HG03460 (cell line): ENCODE results near the gene HABP4.
A peak's percentile ranks its signal among the peaks of the same experiment; 100 is the strongest.

Experiments used
- ATAC-seq: cut with Tn5 transposase; IDR thresholded peaks from one replicate; pipeline ENCODE4 v1.9.1; 2021; ENCODE audit not compliant: unreplicated experiment

HABP4 gene

GRCh38 chr9:96435345-96435744 lies 14.6 kb upstream of the HABP4 start:
- ATAC-seq, result no peak

GRCh38 chr9:96436063-96436455 lies 13.9 kb upstream of the HABP4 start:
- ATAC-seq, result no peak

DNA sequence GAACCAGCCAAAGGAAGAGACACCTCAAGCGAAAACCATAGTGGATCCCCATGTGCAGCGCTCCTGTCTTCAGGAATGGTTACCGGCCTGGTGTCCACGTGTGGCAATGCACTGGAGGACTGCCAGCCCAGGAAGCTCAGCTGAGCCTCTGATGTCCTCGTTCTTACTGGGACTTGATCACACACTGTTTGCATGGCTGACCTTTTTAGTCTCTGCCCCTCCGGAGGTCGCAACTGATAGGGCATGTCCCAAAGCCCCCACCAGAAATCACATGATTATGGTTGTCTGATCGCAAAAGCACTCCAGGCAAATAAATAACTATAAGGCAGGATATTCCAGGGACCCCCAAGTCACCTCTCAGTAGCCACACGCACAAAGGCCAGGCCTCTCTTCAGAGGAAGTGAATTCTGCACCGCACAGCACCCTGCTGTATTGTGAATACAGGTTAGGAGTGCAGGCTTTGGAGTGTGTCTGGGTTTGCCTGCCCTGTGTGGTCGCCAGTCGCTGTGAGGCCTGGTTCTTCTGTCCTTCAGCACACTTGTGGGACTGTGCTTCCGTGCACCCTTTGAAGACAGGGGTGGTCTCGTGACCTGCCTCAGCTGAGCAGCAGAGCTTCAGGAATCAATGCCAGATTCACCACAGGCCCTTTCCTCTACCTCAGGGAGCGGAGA lies 13.4 kb upstream of the HABP4 start:
- no peak for ATAC-seq

GRCh38 chr9:96437454-96437853 lies 12.5 kb upstream of the HABP4 start:
- ATAC-seq, result no peak

DNA sequence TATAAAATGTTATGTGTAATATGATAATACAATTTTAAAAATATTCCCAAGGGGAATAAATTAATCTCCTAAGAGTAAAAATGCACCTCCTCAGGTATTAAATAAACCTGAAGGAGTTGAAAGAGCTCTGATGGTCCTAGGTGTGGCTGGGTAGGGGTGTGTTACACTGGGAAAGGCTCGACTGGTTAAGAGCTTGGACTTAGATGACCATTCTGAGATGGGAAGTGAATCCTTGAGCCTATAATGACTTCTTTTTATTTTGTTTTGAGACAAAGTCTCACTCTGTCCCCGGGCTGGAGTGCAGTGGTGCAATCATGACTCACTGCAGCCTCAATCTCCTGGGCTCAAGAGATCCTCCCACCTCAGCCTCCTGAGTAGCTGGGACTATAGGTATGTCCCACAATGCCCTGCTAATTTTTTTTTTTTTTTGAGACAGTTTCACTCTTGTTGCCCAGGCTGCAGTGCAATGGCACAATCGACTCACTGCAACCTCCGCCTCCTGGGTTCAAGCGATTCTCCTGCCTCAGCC lies 9.2 kb upstream of the HABP4 start:
- no peak for ATAC-seq

DNA sequence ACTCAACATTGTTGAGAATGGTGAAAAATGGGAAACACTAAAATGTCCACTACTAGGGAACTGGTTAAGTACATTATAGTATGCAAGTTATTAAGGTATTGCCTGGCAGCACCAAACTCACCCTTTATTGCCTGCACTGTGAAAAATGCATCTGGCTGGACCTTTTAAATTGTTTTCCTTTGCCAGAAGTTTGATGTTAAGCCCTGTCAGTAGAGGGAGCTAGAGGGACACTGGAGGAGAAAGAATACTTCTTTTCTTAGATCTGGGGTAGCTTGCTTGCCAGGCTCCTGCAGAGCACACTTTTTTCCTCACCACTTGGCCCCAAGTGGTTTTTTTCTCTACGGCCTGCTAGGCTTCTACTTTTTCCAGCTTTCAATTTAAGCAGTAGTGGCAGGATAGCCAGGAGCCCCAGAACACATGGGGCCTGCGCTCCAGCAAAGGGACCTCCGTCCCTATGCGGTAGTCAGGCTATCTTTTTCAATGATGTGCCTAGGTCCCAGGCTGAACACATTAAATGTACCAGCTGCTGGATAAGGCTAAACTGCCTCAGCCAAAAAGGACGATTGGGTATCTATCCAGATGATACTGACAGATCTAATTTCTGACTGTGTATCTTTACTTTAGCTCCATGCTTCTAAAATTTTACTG lies 8.0 kb upstream of the HABP4 start:
- ATAC-seq, result no peak

- no peak for ATAC-seq
Observed at GRCh38 chr9:96442491-96442890, 7.5 kb upstream of the HABP4 start.

- ATAC-seq, result no peak
Observed at GRCh38 chr9:96447406-96447805, 2.6 kb upstream of the HABP4 start.

DNA sequence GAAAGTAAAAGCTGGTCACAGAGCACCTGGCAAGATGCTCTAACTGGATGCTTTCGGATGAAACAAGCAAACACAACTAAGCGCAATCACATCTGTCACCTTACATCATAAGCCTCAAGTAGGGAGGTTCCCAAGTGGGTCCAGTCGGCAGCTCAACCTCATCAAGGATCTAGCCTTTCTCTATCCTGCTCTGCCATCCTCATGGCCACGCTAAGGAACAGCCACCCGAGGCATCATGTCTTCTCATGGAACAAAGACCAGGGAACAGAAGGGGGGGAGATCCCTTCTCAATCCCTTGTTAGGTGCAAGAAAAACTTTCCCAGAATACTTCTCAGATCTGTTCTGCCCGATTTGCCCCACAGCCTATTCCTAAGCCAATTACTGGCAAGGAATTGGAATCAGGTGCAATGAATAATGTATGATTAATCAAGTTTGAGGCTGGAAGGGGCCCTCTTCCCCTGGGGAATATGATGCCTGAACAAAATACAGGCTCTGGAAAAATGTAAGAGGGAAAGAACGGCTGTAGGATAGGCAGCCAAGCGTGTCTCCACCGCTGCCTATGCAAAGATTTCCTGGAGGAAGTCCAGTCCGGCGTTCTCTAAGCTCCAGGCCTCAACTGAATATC lies 1.3 kb upstream of the HABP4 start:
- ATAC-seq, result no peak

DNA sequence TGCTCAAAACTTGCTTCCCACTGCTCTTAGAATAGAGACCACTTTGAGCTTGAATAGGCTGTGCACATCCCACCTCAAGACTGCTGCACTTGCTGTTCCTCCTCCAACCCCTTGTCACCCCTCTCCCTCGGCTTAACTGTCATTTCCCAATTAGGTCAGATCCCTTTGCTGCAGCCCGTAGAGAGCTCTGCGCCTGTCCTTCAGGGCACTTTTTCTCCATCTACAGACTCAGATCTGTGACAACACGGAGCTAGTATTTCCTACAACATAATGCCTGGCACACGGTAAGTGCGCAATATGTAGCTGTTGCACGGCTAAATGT lies 485 bp upstream of the HABP4 start:
- ATAC-seq, result peak; percentile 12

DNA sequence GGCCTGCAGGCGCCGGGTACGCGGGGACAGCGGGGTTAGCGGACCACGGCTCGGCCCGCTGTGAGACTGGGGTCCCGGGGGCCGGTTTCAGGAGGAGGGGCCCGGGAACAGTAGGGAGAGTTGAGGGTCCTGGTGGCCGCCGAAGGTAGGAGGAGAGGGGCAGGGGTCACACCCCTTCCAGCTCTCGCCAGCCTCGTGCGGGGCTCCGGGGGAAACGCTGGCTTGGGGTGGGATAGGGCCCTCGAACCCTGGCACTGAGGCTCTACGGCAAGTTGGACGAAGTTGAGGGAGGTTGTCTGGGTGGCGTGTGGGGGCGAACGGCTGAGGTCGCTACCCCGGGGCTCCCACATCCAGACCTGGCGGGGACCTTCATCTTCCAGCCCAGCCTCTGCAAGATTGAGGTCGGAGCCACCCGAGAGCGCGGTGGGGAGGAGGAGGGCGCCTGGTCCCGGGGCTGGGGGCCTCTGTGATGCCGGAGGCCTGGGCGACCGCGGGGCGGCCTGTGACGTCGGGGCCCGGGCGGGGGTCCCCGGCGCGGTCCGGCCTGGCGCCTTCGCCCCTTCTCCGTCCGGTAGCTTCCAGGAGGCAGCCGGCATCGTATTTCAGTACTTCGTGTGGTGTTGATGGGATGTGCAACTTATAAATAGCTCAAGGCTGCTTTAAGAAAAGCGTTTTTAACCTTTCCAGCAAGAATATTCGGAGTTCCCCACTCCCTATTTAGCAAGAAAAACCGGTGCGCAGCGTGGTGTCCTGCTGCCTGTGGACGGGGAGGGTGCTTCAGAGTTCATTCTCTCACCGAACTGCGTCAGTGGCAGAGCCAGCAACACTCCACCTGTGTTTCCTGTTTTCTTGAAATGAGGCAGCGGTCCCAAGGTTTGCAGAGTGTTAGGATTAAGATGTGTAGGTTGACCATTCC lies 902 bp downstream of the HABP4 start:
- ATAC-seq, result peak; percentile 18

DNA sequence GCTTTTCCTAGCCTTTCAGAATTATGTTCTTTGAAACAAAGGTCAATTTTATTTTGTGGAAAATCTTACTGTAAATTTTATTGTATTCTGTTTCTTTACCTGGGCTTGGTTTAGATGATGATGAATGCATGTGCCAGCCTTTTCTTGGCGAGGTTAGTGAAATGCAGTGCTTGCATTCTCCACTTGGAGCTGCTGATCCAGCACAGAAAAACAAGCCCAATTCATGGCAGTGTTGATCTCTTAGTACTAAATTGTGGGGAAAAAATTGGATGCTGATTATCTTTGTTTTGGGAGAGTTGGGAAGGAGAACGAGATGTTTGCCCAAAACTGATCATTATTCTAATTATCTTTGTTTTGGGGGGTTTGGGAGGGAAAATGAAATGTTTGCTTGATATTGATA lies 3.7 kb downstream of the HABP4 start:
- no peak for ATAC-seq

DNA sequence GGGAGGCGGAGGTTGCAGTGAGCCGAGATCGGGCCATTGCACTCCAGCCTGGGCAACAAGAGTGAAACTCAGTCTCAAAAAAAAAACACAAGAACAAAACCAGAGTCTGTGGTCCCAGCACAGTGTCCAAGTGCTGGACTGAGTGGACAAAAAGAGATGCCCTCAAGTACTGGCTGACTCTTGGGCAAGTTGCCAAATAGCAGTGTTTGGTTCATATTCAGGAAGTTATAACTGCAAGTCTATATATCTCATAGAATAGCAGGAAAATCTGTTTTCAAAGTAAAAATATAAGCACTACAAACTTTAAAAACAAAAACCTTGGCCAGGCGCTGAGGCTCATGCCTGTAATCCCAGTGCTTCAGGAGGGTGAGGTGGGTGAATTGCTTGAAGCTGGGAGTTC lies 7.3 kb downstream of the HABP4 start:
- ATAC-seq, result no peak

DNA sequence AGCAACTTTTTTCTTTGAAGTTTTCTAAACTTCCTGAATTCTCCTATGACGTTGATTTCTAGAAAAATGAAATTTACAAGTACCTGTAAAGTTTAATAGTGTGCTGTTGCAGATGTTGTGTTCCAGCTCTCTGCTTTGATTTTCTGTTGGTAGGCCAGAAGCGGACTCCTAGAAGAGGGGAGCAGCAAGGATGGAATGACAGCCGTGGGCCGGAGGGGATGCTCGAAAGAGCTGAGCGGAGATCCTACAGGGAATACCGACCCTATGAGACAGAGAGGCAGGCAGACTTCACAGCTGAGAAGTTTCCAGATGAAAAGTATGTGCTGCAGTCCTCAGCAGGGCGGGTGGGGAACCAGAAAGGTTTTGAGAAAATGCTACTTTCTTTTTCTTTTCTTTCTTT lies 8.3 kb downstream of the HABP4 start:
- ATAC-seq, result no peak

- no peak for ATAC-seq
Observed at GRCh38 chr9:96459268-96460007, 9.5 kb downstream of the HABP4 start.

GRCh38 chr9:96460470-96460869 lies 10.5 kb downstream of the HABP4 start:
- no peak for ATAC-seq

DNA sequence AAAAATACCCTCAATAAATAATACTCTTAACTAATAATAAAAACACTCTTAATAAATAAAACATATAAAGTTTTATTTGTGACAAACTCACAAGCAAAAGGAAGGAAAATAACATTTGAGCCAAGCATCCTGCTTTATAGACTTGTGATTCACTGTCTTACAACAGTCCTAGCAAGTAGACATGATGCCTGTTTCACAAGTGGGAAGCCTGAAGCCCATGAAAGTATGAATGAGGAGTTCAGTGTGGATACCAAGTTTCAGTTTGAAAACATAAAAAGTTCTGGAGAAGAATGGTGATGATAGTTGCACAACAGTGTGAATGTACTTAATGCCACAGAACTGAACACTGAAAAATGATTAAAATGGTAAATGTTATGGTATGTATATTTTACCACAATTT lies 10.9 kb downstream of the HABP4 start:
- no peak for ATAC-seq

GRCh38 chr9:96461336-96461735 lies 11.4 kb downstream of the HABP4 start:
- no peak for ATAC-seq

DNA sequence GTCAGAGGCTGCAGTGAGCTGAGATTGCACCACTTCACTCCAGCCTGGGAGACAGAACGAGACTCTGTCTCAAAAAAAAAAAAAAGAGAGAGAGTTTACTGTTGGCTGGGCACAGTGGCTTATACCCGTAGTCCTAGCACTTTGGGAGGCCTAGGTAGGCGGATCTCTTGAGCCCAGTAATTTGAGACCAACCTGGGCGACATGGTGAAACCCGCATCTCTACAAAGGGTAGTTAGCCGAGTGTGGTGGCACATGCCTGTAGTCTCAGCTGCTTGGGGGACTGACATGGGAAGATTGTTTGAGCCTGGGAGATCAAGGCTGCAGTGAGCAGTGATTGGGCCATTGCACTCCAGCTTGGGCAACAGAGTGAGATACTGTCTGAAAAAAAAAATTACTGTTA lies 12.6 kb downstream of the HABP4 start:
- no peak for ATAC-seq

DNA sequence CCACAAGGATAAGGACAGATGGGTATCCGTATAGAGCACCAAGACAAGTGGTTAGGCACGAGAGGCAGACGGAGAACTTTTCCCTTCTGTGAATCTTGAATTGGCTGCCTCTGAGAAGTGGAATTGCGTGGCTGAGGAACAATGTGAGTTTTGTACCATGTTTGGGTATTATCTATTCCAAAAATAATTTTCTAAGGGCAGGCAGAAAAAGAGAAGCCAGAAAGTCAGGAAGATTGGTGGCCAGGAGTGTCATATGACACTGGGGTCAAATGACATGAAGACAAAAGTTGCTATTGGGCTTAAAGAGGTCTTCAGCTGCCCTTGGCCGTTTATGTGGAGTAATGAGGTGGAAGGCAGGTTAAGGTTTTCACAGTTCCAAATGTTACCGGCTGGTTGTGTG lies 14.5 kb downstream of the HABP4 start:
- ATAC-seq, result no peak

GRCh38 chr9:96467784-96468183 lies 17.8 kb downstream of the HABP4 start:
- no peak for ATAC-seq
